Natural killer cell (primary cell): Measurements from ENCODE around the gene PPOX. TPM values are rescaled to one million over a fixed set of nuclear protein-coding genes. Genes with fewer than 3 reads are reported as not detected.

ENCODE experiments used
- ATAC-seq, 3 donors: fragments of 150-1000 bp in 2 of 3; fragments of 200-7000 bp in 1 of 3; cut with Tn5 transposase; 1 replicate in 1 of 3; 2 replicates in 2 of 3; pipeline ENCODE4 v1.10.0; 2021; ENCODE audit warnings: mild to moderate bottlenecking in 2 of 3, moderate library complexity in 2 of 3
- DNase-seq, 2 donors: peaks; one replicate each; pipeline versions ENCODE4 v3.0.0 to v3.0.0-alpha.2; 2013 to 2021; ENCODE audit warnings: mixed read lengths in 1 of 2
- H3K27ac ChIP-seq: one replicate; pipeline ENCODE4 v1.5.1; 2013; ENCODE audit warnings: mild to moderate bottlenecking, low read length
- H3K27me3 ChIP-seq: one replicate; pipeline ENCODE4 v1.6.1; 2013; ENCODE audit warnings: low read length; ENCODE audit not compliant: control insufficient read depth, insufficient read depth
- H3K36me3 ChIP-seq: one replicate; pipeline ENCODE4 v1.6.1; 2013; ENCODE audit warnings: low read length; ENCODE audit not compliant: control insufficient read depth, insufficient read depth
- H3K4me1 ChIP-seq: one replicate; pipeline ENCODE4 v1.6.1; 2013; ENCODE audit warnings: low read length; ENCODE audit not compliant: control insufficient read depth, insufficient read depth
- H3K4me3 ChIP-seq: one replicate; pipeline ENCODE4 v1.5.1; 2013; ENCODE audit warnings: low read length
- H3K9me3 ChIP-seq: one replicate; pipeline ENCODE4 v1.6.1; 2013; ENCODE audit warnings: low read length; ENCODE audit not compliant: control insufficient read depth, insufficient read depth
- H3K27ac Mint-ChIP-seq, 2 donors: one replicate each; pipeline ENCODE4 v1.8.0; 2022; ENCODE audit warnings: mild to moderate bottlenecking in 2 of 2, mixed read lengths in 2 of 2, moderate library complexity in 1 of 2
- H3K27me3 Mint-ChIP-seq, 2 donors: one replicate each; pipeline ENCODE4 v1.8.0; 2022; ENCODE audit warnings: low read depth in 2 of 2, mixed read lengths in 2 of 2
- H3K36me3 Mint-ChIP-seq: one replicate; pipeline ENCODE4 v1.8.0; 2022; ENCODE audit warnings: mixed read lengths
- H3K4me1 Mint-ChIP-seq, 2 donors: one replicate each; pipeline ENCODE4 v1.8.0; 2022; ENCODE audit warnings: mixed read lengths in 2 of 2
- H3K4me3 Mint-ChIP-seq: one replicate; pipeline ENCODE4 v1.8.0; 2022; ENCODE audit warnings: mild to moderate bottlenecking, moderate library complexity, mixed read lengths
- H3K9me3 Mint-ChIP-seq, 2 donors: one replicate each; pipeline ENCODE4 v1.8.0; 2022; ENCODE audit warnings: mixed read lengths in 2 of 2
- WGBS: methylation state at CpG from one replicate; pipeline ENCODE4 v1.1.7; 2013; ENCODE audit warnings: missing lambda C conversion rate; ENCODE audit not compliant: insufficient coverage; 5-methylcytosine and 5-hydroxymethylcytosine counted together
- intact Hi-C: fragments of 100-400 bp; cut with micrococcal nuclease; formaldehyde crosslinking; loops from one replicate; pipeline ENCODE4 v1.14.2; 2022
- total RNA-seq, 4 donors: library from RNA; stranded (reverse); fragments of 120-200 nt in 1 of 4; gene quantifications; one replicate each; pipeline versions ENCODE4 v1.2.3 to v1.2.4, GENCODE V29; 2013 to 2022
- TF ChIP-seq, protein P1 (sequence below): fragments of 200-600 bp; IDR thresholded peaks from one replicate; pipeline ENCODE4 v1.8.0; 2022; ENCODE audit warnings: antibody characterized with exemption

Gene PPOX
- total RNA-seq, 3 donors from 2014 or later (not counting 1 experiment from before 2014, with no cell fraction given), result 45.5 to 66.3 (median 57.4) TPM

DNA sequence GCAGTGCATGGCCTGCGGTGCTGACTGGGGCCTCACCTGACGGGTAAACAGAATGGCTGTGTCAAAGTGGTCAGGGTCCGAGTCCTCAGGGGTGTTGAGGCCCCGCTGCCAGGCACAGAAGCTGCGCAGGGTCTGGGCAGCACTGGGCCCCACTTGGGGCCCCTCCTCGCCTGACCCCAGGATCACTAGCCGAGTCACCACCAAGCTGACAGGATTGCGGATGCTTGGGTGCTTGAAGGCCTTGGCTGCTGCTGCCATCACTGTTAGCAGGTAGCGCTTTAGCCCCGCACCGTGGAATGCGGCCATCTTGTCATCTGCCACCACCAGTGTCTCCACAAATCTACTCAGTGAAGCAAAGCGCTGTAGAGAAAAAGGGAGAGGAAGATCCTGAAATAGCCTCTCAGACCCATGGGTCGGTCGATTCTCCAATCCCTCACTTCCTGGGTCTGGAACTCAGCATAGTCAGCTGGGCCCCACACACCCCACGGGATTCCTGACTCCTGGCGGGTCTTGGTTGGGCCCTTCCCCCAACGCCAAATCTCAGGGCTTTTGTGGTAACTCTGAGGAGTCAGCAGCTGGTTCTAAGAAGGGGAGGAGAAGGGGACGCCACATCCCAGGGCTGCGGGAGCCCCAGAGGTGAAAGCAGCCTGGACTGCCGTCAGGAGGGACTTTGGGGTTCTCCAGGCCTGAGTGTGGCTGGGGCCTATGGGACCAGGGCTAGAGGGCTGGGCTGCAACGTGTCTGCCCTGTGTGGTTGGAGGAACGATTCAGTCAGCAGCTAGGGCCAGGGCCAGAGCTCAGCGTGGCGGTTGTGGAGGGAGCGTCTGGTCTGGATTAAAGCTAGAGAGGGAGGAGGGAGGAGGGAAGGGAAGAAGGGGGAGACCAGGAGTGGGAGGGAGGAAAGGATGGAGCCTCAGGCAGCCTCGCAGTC, 30.6 kb downstream of the PPOX start:
- Mint-ChIP-seq H3K27me3 (no peaks in the 10 kb centered on the region), H3K4me3 (no peak overlapping the region), H3K27ac (peak overlapping the region in 1 of 2 donors; percentile 92), H3K36me3 (no peaks in the 10 kb centered on the region), H3K4me1 (peaks cover 33 to 79% of the 10 kb centered on the region in 2 donors), H3K9me3 (no peaks in the 10 kb centered on the region)
- intact Hi-C loops, result no loop called here
- Histone ChIP-seq H3K36me3 (no peaks in the 10 kb centered on the region), H3K27me3 (no peaks in the 10 kb centered on the region), H3K27ac (no peak overlapping the region), H3K4me1 (peaks cover 69% of the 10 kb centered on the region), H3K9me3 (no peaks in the 10 kb centered on the region), H3K4me3 (no peak overlapping the region)
- ATAC-seq (no peak), DNase-seq (no peak)
- 89% methylated on average over 26 of the region's 27 CpGs for WGBS
- TF ChIP-seq, protein P1, sequence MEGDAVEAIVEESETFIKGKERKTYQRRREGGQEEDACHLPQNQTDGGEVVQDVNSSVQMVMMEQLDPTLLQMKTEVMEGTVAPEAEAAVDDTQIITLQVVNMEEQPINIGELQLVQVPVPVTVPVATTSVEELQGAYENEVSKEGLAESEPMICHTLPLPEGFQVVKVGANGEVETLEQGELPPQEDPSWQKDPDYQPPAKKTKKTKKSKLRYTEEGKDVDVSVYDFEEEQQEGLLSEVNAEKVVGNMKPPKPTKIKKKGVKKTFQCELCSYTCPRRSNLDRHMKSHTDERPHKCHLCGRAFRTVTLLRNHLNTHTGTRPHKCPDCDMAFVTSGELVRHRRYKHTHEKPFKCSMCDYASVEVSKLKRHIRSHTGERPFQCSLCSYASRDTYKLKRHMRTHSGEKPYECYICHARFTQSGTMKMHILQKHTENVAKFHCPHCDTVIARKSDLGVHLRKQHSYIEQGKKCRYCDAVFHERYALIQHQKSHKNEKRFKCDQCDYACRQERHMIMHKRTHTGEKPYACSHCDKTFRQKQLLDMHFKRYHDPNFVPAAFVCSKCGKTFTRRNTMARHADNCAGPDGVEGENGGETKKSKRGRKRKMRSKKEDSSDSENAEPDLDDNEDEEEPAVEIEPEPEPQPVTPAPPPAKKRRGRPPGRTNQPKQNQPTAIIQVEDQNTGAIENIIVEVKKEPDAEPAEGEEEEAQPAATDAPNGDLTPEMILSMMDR, result no peak

DNA sequence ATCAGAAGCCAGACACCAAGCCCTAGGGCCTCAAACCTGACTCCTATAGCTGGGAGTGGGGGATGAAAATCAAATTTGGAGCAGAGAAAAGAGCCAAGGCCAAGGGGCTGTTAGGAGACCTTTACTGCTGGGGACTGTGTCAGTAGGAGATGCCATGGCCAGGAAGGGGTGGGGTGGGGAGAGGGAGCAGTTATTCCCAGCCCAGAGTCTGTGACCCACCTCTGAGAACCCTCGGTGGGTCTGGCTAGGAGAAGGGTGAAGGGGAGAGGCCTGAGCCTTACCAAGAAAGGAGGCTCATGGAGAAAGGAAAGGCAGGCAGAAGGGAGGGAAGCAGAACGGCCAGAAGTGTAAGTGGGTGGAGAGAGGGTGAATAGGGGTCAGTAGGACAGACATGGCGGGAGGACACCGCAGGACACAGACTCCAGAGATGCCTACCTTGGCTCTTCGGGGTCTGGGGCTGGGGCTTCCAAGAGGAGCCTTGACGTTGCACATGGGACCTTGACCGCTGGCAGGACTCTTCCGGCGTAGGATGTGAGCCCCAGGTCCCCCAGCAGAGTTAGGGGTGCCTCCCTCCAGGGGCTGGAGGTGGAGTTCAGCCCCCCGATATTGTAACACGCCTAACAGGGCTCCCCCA, 31.5 kb downstream of the PPOX start:
- Mint-ChIP-seq H3K27me3 (no peaks in the 10 kb centered on the region), H3K4me1 (peaks cover 26 to 72% of the 10 kb centered on the region in 2 donors), H3K36me3 (no peaks in the 10 kb centered on the region), H3K4me3 (no peak overlapping the region), H3K27ac (no peak overlapping the region), H3K9me3 (no peaks in the 10 kb centered on the region)
- Histone ChIP-seq H3K27ac (no peak overlapping the region), H3K36me3 (no peaks in the 10 kb centered on the region), H3K4me3 (no peak overlapping the region), H3K9me3 (no peaks in the 10 kb centered on the region), H3K4me1 (peaks cover 66% of the 10 kb centered on the region), H3K27me3 (no peaks in the 10 kb centered on the region)
- intact Hi-C loops, result no loop called here
- TF ChIP-seq, protein P1, result no peak
- no peak for DNase-seq
- WGBS, result 95% methylated on average over 11 of the region's 11 CpGs
- no peak for ATAC-seq

DNA sequence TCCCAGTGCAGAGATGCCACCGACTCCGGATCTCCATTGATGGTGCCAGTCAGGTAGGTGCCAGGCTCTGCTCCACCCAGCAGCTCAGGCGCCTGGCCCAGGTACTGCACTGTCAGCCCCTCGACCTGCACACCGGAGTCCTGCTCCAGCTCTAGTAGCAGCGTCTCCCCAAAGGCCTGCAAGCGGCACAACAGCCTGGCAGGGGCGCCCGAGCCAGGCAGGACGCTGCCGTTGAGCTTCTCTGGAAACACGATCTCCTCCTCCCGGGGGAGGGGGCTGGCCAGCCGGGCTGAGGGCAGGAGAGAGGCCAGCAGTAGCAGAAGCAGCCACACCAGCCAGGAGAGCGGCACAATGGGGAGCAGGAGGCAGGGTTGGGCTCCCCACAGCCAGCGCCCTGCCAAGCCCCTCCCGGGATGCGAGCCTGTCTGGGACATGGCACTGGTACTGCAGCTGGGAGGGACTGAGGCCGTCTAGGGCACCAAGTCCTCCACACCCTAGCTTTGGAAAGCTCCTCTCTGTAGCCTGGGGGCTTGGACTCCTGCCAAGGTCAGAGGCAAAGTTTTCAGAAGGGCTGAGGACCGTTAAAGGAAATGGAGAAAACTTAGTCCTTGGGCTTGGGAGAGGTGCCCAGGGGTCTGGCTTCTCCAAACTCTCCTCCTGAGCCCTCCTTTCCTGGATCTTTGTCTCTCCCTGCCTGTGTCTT, 32.1 kb downstream of the PPOX start:
- Mint-ChIP-seq H3K4me3 (no peak overlapping the region), H3K4me1 (peaks cover 22 to 65% of the 10 kb centered on the region in 2 donors)
- H3K4me1 ChIP-seq, result peaks cover 66% of the 10 kb centered on the region

More for the DNA sequence above, 32.1 kb downstream of the PPOX start:
- H3K36me3 Mint-ChIP-seq, result no peaks in the 10 kb centered on the region
- DNase-seq, result no peak
- TF ChIP-seq, protein P1, result no peak
- no peaks in the 10 kb centered on the region for H3K9me3 Mint-ChIP-seq
- Histone ChIP-seq H3K27me3 (no peaks in the 10 kb centered on the region), H3K4me3 (no peak overlapping the region), H3K36me3 (no peaks in the 10 kb centered on the region), H3K27ac (no peak overlapping the region), H3K9me3 (no peaks in the 10 kb centered on the region)
- H3K27me3 Mint-ChIP-seq, result no peaks in the 10 kb centered on the region
- no peak overlapping the region for H3K27ac Mint-ChIP-seq
- intact Hi-C loops, result no loop called here
- 88% methylated on average over 20 of the region's 20 CpGs for WGBS
- ATAC-seq, result no peak
